AG04449 (cell line): ENCODE measurements around the gene PRKG1.

Experiments
- CTCF ChIA-PET: fragments of 350-600 bp; formaldehyde crosslinking; extraction: SDS; loops from one replicate; lab custom pipeline; 2021; ENCODE audit warnings: antibody characterized with exemption; lab: Yijun Ruan, JAX
- POLR2A ChIA-PET: fragments of 400-600, 350-600 bp; formaldehyde crosslinking; extraction: SDS; loops from one replicate; lab custom pipeline; 2020; ENCODE audit warnings: antibody characterized with exemption, inconsistent platforms; lab: Yijun Ruan, JAX
- DNase-seq: peaks from one replicate; pipeline ENCODE4 v3.0.0-alpha.2; 2010; ENCODE audit warnings: low read depth, low spot score
- H3K4me3 ChIP-seq: 2 replicates; pipeline ENCODE4 v1.5.1; 2011; ENCODE audit warnings: low read depth, mild to moderate bottlenecking, control low read depth, low read length
- CTCF ChIP-seq: IDR thresholded peaks from one replicate; pipeline ENCODE4 v1.5.1; 2011; ENCODE audit warnings: mild to moderate bottlenecking, moderate library complexity, low read length, control low read depth, inconsistent platforms; ENCODE audit not compliant: insufficient read depth; ENCODE audit errors: missing control alignments

PRKG1 gene

GRCh38 chr10:52059089-52059488 lies 984.8 kb downstream of the PRKG1 start:
- CTCF ChIA-PET = no interaction called here
- POLR2A ChIA-PET = no interaction called here
- no peak overlapping the region for H3K4me3 ChIP-seq
- DNase-seq = no peak
- no peak for TF ChIP-seq CTCF

- ChIA-PET CTCF (interaction anchor here (1.2 kb wide), 1 partner anchor 19 kb away, joined by 3 read pairs; no protein-coding TSS in a partner anchor), POLR2A (no interaction called here)
- DNase-seq = no peak
- no peak for TF ChIP-seq CTCF
- no peak overlapping the region for H3K4me3 ChIP-seq
These were observed 988.9 kb downstream of the PRKG1 start for GRCh38 chr10:52063159-52063558.

- no peak for TF ChIP-seq CTCF
- CTCF ChIA-PET = interaction anchor here (1.2 to 1.4 kb wide), 2 partner anchors 20 to 60 kb away, joined by 3 to 4 read pairs; no protein-coding TSS in a partner anchor
- no peak overlapping the region for H3K4me3 ChIP-seq
- POLR2A ChIA-PET = no interaction called here
- no peak for DNase-seq
These were observed 990.0 kb downstream of the PRKG1 start for GRCh38 chr10:52064084-52064845.

GRCh38 chr10:52066383-52066782 lies 992.1 kb downstream of the PRKG1 start:
- no peak for TF ChIP-seq CTCF
- no peak for DNase-seq
- CTCF ChIA-PET = interaction anchor here (0.6 to 0.9 kb wide), 2 partner anchors 21 to 572 kb away, joined by 3 read pairs; no protein-coding TSS in a partner anchor
- no peak overlapping the region for H3K4me3 ChIP-seq
- POLR2A ChIA-PET = no interaction called here

GRCh38 chr10:52068485-52068884 lies 994.2 kb downstream of the PRKG1 start:
- no peak for DNase-seq
- no peak overlapping the region for H3K4me3 ChIP-seq
- CTCF ChIA-PET = no interaction called here
- TF ChIP-seq CTCF = no peak
- POLR2A ChIA-PET = no interaction called here

GRCh38 chr10:52071814-52072213 lies 997.5 kb downstream of the PRKG1 start:
- no peak for TF ChIP-seq CTCF
- POLR2A ChIA-PET = no interaction called here
- H3K4me3 ChIP-seq = no peak overlapping the region
- CTCF ChIA-PET = no interaction called here
- DNase-seq = no peak
